HG03342 (cell line): ENCODE data around the gene RHOF.
"Not testable (repeated sequence)": the region's sequence is repeated elsewhere in the genome, so short reads cannot be mapped to it uniquely, and the experiment has no call there.

Experiments used
- ATAC-seq: cut with Tn5 transposase; IDR thresholded peaks from one replicate; pipeline ENCODE4 v1.9.1; 2021; ENCODE audit warnings: mild to moderate bottlenecking, moderate library complexity; ENCODE audit not compliant: unreplicated experiment

Gene RHOF

DNA sequence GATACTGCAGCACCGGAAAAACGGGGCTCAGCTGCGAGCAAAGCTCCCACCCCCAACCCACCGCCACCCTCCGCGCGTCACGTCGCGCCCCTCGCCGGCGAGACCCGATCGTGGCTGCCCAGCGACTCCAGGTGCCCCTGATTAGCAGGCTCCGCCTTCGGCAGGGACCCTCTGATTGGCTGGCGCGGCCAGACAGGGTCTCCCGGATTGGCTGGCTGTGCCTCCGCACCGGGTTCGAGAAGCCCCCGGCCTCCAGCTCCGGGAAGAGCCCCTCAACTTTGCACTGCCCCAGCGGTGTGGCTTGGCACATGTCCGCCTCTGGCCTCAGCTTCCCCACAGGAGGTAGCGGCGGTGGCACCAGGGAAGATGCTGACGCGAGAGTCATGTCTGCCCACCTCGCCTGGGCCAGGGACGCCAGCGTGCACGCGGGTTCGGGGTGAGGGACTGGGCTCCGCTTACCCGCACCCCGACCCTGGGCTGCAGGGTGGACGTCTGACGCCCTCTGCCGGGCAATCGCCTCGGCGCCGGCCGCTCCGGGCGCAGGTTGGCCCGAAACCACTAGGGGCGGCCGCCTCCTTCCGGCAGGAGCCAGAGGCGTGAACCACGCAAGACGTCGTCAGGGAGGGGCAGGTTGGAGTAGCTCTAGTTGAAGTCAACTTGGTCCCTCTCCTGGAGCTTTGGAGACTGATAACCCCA lies 498 bp upstream of the RHOF start:
- peak; percentile 51 for ATAC-seq

DNA sequence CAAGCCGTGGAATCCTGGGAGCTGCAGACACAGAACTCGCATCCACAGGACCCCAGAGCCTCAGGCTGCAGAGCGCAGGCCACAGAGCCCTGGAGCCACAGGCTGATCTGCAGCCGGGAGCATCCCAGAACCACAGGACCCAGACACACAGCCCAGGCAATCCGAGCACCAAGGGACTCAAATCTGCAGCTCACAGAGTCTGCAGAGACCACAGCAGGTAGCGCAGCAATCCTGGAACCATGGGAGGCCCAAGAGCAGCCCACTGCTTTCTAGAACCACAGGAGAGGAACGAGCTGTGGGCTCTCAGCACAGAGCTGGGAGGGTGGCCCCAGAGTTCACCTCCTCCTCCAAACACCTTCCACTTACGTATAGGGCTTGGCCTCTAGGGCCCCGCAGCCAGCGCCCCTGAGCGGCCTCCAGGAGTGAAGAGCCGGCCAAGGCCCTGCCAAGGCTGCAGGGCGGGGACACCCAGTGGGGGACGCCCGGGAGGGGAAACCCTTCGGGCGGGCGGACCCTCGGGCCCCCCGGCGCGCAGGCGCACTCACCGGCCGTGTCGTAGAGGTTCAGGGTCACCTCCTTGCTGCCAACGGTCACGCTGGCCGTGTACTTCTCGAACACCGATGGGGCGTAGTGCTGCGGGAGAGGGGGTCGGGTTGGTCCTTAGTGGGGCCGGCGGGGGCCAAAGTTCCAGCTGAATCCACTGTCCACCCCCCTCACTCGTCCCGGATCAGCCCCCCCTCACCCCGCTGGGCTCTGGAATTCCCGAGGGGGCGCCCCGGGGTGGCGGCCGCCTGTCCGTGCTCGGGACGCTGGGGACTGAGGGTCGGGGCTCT lies 665 bp downstream of the RHOF start:
- ATAC-seq, result no peak

DNA sequence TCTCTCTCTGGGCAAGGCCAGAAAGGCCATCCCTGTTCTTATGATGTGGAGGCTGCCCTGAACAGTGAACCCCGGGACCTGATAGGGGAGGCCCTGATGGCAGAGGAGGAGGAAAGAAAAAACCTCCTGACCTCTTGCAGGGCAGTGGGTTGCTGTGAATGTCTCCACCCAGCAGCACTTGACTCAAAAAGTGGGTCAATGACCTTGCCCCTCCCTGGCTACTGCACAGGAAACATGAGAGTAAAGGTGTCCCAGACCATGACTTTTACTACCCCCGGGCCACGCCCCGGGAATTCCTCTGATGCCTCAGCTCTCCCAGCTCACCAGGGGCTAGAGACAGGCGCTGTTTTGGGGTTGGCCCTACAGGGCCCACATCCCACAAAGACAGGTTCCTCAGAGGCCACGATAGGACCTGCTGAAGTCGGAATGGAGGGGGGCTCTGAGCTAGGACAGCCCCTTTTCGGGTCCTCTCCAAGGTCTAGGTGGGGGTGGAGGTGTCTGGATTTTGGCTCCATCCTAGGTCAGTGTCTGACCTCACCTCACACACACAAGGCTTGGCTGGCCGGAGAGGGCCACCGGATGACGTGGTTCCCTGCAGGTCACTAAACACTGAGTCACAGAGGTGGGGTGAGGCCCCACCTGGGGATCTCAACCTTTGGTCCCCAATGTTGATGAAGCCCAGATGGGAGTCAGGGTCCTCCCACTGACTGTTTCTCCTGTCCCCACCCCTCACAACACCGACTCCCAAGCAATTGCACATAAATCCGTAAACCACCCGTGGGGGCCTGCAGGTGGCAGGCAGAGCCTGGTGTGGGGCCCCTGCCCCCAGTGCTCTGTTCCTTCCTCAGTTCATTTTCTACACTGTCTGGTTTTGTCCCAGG lies 1.6 kb downstream of the RHOF start:
- ATAC-seq, result no peak

GRCh38 chr12:121790785-121791184 lies 2.7 kb downstream of the RHOF start:
- ATAC-seq, result not testable (repeated sequence)

- ATAC-seq, result peak; percentile 44
These were observed 3.4 kb downstream of the RHOF start for GRCh38 chr12:121789800-121790728.

GRCh38 chr12:121789233-121789781 lies 4.2 kb downstream of the RHOF start:
- ATAC-seq, result no peak

- no peak for ATAC-seq
These were observed 5.2 kb downstream of the RHOF start for GRCh38 chr12:121788176-121788818.

DNA sequence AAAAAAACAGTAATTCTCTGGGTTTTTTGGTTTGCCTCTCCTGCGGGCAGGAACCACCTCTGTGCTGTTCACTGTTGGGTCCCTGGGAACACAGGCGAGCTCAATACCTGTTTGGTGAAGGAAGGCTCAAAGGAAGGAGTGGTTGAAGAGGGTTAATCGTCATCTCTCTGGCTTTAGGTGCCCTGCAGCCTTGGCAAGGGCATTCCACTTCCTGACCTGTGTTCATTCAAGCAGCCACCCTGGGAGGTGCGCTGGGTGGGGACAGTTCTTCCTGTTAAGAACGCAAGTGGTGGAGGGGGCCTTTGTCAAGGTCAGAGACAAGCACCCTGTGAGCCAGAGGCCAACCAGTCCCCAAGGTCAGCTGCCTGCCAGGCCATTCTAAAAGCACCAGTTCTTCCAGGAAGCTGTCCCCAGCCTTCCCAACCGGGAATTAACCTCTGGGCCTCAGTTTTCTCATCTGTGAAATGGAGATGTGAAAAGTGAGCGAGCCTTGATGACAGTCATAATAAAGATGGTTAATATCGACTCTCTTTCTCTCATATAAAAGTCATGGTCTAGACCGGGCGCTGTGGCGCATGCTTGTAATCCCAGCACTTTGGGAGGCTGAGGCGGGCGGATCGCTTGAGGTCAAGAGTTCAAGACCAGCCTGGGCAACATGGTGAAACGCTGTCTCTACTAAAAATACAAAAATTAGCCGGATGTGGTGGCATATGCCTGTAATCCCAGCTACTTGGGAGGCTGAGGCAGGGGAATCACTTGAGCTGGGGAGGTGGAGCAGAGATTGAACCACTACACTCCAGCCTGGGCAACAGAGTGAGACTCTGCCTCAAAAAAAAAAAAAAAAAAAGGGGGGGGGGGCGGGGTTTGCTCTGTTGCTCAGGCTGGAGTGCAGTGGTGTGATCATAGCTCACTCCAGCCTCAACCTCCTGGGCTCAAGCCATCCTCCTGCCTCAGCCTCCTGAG lies 6.1 kb downstream of the RHOF start:
- ATAC-seq, result no peak

GRCh38 chr12:121786440-121786825 lies 7.1 kb downstream of the RHOF start:
- ATAC-seq, result no peak

DNA sequence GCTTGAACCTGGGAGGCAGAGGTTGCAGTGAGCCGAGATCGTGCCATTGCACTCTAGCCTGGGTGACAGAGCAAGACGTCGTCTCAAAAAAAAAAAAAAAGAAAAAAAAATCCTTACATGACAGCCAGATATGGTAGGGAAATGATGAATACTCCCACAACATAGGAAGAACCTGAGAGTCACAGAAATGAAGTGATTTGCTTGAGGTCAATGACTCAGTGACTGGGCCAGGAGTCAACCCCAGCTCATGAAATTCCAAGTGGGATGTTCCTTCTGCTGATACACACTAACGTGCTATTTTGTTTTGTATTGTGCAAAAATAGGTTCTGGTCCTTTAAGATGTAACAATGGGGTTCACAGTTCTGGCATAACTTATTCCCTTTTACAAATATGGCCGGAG lies 9.0 kb downstream of the RHOF start:
- ATAC-seq, result no peak

GRCh38 chr12:121783766-121784165 lies 9.7 kb downstream of the RHOF start:
- no peak for ATAC-seq

DNA sequence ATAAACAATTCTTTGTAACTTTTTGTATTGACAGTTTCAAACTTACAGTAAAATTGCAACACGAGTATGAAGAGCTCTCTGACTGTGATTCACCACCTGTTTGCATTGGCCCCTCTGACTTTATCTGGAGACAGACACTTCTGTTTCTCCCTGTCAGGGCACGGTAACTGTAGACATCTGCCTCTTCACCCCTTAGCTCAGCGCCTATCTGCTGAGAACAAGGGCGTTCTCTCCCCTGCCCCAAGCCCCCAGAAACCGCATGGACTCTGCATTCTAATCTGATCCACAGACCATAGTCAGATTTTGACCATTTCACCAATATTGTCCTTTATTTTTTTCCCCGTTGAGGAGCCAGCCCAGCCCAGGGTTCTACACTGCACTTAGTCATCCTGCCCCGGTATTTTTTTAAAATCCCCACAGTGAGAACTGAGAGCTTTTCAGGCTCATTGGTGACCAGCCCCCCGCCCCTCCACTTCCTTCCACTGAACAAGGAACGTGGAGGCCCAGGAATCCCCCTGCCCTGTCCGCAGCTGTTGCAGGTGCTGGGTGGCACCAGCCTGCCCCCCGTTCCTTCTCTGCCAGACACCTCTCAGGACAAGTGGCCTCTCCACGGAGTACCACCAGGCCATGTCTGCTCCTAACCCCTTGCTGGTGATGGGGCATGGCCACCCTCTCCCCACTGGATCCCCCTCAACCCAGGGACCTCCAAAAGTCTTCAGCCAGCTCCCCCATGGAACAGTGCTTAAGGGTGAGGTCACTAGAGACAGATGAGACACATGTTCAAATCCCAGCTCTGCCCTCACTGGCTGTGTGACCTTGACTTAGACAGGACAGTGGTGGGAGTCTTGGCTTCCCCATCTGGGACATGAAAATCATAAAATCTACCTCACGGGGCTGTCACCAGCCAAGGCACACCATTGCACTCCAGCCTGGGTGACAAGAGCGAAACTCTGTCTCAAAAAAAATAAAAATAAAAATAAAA lies 11.2 kb downstream of the RHOF start:
- ATAC-seq, result peak; percentile 41

- ATAC-seq, result peak; percentile 29
These were observed 11.9 kb downstream of the RHOF start for GRCh38 chr12:121781484-121781997.

- no peak for ATAC-seq
These were observed 13.1 kb downstream of the RHOF start for GRCh38 chr12:121780429-121780828.

DNA sequence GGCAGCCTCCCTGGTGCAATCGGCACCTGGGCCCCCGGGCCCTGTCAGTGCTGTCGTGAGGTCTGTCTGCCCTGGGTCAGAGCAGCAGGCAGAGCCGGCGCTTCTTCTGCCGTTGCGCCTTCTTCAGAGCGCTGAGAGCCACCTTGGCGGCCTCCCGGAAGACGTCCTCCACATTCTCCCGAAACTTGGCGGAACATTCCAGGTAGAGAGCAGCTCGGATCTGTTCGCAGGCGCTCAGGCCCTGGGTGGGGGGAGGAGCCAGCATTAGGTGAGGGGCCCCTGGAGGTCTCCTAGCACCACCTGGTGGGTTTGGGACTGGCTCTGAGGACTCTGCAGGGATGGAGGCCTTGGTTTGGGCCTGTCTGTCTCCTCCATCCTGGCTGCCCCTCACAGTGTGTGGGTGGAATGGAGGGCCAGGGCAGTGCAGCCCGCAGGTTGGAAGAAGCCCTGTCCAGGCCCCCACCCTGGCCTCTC lies 14.0 kb downstream of the RHOF start:
- ATAC-seq, result no peak

- no peak for ATAC-seq
These were observed 14.7 kb downstream of the RHOF start for GRCh38 chr12:121778567-121779421.
